Left lobe of liver (tissue), 2 donors: ENCODE results near the gene ZGRF1. TPM values are rescaled to one million over a fixed set of nuclear protein-coding genes. Genes with fewer than 3 reads are reported as not detected.
A peak's percentile ranks its signal among the peaks of the same experiment; 100 is the strongest.
"Not testable (repeated sequence)": the region's sequence is repeated elsewhere in the genome, so short reads cannot be mapped to it uniquely, and the experiment has no call there.

Source experiments
- ATAC-seq: fragments of 200-7000 bp; cut with Tn5 transposase; one replicate; pipeline ENCODE4 v1.9.1; 2020; ENCODE audit warnings: mild to moderate bottlenecking, moderate library complexity
- DNase-seq: peaks from one replicate; pipeline ENCODE4 v3.0.0-alpha.2; 2020; ENCODE audit warnings: low spot score
- total RNA-seq: library from RNA; stranded (reverse); gene quantifications from one replicate; pipeline ENCODE4 v1.2.1, GENCODE V29; 2021
- donor health status: DM: no; HTN: no; CAD: no; lungs with moderate emphysema.
- donor health status: DM: no; HTN: yes; CAD: no.

Gene ZGRF1
- total RNA-seq, 1 donor from 2014 or later, result 1.7 TPM

GRCh38 chr4:112519689-112520597 lies 116.8 kb downstream of the ZGRF1 start:
- DNase-seq (no peak), ATAC-seq (no peak)

DNA sequence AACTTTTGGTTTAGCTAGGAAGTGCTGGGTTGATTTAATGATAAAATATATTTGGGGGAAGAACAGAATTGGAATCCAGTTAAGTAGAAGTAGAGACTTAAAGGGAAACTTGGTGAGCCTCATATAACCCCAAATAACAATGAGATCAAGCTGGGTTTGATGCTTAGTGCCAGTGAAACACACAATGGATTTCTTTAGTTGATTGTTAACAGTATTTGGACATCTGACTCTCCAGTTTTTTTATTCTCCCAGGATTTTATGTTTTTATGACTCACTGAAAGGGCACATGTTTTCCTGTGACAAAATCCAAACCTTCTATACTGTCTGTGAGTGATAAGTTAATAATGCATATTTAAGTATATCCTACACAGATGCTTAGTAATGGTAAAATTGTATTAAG lies 118.0 kb downstream of the ZGRF1 start:
- DNase-seq (no peak), ATAC-seq (no peak)

DNA sequence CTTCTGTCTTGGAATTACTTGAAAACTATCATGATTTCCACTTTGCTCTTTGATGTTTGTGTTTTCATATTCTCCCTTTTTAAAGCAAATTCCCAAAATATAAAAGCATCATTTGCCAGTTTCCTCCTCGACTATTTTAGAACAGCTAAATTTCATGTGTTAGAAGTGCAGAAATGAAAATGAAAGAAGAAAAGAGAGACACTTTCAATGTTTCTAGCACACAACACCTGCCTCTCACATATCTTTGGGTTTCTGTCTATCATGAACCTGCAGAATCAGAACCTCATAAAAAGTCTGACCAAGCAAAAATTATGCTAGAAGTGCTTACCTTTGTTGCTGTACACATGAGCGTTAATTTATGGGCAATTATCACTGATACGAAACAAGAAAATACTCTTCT lies 118.8 kb downstream of the ZGRF1 start:
- ATAC-seq, result no peak

DNA sequence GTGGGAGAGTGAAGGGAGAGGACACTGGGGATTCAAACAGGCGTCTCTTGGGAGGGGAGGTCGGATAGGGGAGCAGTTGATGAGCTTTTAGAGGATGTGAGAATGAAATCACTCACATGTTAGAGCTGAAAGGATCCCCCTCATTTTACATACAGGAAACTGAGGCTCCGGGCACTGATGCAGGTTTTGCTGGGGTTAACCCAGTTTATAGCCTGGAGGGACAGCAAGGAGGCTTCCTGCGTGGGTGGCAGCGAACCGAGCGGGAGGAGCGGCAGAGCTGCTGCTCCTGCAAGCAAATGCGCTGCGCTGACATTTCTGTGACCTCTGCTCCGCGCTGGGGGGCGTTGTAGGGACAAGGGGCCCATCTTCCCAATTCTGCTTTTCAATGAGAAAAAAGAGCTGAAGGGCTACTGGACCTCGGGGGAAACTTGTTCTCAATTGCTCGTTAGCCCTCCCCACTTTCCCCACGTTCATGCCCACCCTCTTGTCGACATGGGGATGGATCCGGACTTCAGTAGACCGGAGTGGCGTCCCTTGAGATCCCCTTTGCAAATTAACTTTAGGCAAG lies 119.6 kb downstream of the ZGRF1 start:
- ATAC-seq, result no peak
- DNase-seq, result no peak

More for the DNA sequence above, 118.8 kb downstream of the ZGRF1 start:
- no peak for DNase-seq

DNA sequence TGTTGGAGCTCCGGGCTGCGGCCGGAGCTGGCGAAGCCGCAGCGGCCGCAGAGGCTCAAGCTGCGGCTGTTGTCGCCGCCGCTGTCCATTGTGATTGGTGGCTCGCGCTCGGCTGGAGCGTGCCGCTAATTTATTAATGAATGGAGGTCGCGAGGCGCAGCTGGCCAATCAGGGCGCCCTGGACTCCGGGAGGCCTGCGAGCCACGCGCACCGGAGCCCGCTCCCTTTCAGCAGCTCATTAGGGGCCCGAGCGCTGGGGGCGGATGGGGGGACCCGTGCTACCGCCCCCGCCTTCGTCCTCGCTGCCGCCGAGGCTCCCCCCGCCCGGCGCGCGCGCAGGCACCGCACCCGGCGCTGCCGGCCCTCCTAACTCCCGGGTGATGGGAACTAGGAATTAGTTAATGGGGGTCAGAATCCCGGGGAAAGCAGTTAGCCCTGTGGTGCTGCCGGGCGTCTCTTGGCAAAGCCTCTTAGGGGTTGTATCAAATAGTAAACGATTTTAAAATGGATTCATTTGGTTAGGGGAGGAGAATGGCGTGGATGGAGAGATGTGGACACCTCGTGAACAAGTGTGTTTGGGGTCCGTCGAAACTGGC lies 120.1 kb downstream of the ZGRF1 start:
- ATAC-seq (peak; percentile 50), DNase-seq (no peak)

DNA sequence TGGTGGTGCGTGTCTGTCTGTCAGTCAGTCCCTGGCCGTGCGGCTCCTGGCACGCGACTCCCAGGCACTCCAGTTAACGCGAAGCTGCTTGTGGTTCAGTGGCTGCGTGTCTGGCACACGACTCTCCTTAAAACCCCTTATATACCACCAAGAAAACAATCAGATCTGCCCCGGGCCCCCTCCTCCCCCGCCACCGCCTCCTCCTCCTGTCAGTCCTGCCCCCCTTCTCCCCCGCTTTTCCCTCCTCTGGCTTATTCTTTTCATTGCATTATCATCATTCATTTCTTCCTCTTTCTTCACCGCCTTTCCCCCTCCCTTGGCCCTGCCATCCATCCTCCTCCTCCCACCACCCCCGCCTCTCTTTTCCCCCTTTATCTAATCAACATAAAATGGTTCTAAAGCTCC lies 120.6 kb downstream of the ZGRF1 start, which contains the start of gene NEUROG2:
Gene NEUROG2 (minus strand): TSS at position 115 of the 405 bp plus-strand sequence. CDS start 705 bp downstream, outside the sequence.
- DNase-seq (no peak), ATAC-seq (no peak)

DNA sequence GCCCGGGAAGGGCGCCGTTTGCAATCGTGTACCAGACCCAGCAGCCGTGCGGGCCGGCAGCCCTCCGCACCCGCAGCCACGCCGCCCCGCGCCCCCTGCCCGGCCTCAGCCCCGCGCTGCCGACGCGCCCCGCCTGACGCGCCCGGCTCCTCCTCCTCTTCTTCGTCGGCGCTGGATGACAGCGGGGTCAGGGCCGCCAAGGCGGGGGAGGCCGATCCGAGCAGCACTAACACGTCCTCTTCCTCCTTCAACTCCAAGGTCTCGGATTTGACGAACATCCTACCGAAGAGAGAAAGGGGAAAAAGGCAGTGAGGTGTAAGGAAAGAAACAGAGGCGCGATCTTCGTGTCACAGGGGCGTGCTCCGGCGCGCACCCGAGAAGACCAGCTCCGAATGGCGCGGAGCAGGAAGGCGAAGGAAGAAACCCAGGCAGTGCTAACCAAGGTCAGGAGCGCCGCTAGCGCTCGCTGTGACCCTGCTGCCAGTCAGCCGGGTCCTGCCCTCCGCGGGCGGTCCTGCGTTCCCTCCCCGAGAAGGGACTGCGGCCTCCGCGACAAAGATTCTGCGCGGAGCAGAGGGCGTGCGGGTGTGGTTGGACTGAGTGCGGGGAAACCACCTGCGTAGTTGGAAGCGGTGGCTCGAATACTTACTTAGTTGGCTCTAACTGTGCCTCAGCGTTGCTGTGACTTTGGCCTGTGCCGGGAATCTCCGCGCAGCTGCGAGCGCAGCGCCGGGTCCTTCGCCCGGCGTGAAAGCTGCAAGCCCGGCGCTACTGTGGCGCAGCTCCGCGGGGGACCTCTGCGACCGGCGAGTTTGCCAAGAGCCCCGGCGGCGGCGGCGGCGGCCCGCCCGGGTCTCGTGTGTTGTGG lies 121.3 kb downstream of the ZGRF1 start:
- DNase-seq, result no peak
- ATAC-seq, result peak; percentile 70

DNA sequence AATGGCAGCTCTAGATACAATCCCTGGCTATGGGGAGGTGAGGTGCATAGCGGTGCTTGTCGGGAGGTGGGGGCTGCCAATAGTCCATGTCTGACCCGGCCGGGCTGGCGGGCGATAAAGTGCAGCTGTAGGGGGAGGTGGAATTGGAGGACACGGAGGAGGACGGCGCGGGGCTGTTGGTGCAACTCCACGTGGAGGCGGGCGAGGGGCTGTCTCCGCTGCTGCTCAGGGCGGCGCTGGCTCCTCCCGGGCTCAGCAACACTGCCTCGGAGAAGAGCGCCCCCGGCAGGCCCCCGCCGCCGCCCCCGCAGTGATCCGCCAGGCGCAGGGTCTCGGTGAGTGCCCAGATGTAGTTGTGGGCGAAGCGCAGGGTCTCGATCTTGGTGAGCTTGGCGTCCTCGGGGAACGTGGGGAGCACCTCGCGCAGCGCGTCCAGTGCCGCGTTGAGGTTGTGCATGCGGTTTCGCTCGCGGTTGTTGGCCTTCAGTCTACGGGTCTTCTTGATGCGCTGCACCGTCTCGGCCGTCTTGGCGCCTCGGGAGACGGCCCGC lies 122.0 kb downstream of the ZGRF1 start:
- DNase-seq, result no peak
- no peak for ATAC-seq

GRCh38 chr4:112513971-112514646 lies 122.6 kb downstream of the ZGRF1 start:
- no peak for DNase-seq
- ATAC-seq, result no peak

DNA sequence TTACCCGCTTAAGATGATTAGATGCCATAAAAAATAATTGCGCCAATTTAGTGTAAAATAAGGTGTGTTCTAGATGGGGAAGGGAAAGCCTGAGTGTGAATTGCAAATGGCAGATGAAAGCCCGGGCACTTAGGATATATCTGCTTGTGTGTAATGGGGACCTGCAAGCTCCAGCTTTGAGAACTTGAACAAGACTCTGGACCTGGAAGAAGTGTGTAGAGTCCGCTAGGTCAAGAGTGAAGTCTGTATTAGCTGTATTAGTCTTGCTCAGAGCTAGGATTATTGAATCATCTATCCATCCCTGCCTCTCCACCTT lies 124.9 kb downstream of the ZGRF1 start:
- DNase-seq (no peak), ATAC-seq (no peak)

DNA sequence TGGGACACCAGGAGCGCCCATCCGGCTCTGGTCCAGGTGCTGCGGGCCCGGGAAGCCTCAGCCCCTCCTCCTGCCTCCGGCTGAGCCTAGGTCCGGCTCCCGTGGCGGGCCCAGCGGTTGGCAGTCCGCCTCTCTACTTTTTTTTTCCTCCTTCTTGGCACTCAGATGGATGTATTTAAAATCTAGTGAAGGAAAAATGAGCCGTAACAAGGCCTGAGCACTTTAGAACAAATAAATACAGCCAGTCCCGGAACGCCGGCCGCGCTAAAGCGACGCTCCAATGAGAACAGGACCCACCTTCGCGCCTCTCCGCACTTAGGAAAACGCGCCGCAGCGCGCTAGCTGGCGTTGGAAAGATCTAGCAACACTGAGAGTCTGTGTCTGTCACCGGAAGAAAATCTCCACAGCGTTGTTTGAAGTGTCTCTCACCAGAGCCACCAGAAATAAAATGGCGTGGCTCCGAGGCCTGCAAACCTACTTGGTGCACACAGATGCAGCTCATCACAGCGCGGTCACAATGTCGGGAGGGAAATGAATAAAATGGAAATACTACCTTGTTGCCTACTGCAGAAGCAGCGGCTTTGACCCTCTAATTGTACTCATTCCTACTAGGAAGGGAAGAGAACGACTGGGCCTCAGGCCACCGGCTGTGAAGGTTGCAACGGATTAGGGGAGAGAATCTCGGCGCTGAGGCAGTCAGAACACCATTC lies 125.5 kb downstream of the ZGRF1 start:
- DNase-seq (no peak), ATAC-seq (no peak)

- ATAC-seq (no peak), DNase-seq (no peak)
These were observed 126.2 kb downstream of the ZGRF1 start for GRCh38 chr4:112510291-112511092.

DNA sequence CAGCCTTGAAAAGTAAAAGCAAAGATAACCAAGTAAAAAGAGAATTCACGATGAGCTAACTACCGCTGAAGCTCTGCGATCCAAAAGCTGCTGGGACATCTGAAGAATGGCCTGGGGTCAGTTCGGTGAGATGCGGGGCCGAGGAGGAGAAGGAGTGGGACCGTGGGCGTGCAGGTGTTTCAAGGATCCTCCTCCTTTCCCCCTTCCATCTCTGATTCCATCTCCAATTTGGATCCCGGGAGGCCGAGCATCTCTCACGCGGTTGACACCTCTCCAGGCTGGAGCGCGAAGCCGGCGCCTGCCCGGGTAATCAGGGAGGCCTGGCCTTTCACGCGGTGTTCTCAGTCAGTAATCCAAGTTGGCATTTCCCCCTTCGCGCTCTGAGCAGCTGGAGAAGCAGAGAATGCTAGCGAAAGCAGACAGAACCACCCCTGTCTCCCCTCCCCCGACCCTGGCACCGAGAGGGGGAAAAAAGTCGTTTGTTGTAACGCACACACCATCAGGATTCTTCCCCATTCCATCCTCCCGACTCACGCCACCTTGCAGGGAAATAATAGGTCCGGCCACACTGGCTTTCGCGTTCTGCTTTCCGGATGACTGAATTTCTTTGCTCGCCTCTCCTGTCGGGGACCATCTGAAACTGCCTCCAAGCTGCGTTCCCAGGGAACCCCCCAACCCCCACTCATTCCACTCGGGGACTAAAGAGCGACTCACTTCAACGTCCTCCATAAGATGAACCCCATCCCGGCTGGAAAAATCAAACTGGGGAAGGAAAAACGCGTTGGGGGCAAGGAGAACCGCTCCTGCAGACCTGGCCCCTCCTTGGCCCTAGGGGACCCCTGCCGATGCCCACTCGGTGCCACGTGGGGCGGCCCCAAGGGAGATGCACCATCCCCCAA lies 127.2 kb downstream of the ZGRF1 start:
- ATAC-seq (no peak), DNase-seq (no peak)

DNA sequence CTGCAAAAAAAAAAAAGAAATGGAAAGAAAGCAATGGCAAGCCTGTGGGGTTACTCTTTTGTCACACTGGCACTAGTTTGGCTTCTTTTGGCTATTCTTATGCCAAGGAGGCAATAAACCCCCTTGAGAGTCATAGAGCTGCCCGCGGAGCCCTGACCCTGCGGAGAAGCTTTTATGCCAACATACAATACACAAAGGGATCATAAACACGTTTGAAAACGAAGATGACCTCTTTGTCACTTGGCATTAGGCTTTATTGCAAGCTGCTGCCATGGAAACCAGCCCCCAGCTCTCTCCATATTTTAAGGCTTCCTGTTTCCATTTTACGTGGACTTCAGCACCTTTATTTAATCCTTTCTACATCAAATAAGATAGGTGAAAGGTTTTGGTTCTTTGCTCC lies 128.4 kb downstream of the ZGRF1 start:
- no peak for DNase-seq
- ATAC-seq, result no peak

GRCh38 chr4:112504807-112505206 lies 131.9 kb downstream of the ZGRF1 start:
- ATAC-seq (no peak), DNase-seq (no peak)

GRCh38 chr4:112502871-112503270 lies 133.8 kb downstream of the ZGRF1 start:
- DNase-seq, result no peak
- no peak for ATAC-seq

DNA sequence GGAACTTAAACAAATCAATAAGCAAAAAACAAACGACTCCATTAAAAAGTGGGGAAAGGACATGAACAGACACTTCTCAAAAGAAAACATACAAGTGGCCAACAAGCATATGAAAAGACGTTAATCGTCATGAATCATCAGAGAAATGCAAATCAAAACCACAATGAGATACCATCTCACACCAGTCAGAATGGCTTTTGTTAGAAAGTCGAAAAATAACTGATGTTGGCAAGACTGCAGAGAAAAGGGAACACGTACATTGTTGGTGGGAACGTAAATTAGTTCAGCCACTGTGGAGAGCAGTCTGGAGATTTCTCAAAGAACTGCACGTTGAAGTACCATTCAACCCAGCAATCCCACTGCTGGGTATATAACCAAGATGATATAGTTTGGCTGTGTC lies 144.4 kb downstream of the ZGRF1 start:
- DNase-seq (no peak), ATAC-seq (no peak)

DNA sequence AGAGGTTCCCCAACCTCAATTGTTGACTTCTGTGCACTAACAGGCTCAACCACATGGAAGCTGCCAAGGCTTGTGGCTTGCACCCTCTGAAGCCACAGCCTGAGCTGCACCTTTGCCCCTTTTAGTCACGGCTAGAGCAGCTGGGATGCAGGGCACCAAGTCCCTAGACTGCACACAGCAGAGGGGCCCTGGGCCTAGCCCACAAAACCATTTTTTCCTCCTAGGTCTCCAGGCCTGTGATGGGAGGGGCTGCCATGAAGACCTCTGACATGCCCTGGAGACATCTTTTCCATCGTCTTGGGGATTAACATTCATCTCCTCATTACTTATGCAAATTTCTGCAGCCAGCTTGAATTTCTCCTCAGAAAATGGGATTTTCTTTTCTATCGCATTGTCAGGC lies 145.9 kb downstream of the ZGRF1 start:
- not testable (repeated sequence) for ATAC-seq, DNase-seq
